ENCODE results near the gene FBXL19.

DNA sequence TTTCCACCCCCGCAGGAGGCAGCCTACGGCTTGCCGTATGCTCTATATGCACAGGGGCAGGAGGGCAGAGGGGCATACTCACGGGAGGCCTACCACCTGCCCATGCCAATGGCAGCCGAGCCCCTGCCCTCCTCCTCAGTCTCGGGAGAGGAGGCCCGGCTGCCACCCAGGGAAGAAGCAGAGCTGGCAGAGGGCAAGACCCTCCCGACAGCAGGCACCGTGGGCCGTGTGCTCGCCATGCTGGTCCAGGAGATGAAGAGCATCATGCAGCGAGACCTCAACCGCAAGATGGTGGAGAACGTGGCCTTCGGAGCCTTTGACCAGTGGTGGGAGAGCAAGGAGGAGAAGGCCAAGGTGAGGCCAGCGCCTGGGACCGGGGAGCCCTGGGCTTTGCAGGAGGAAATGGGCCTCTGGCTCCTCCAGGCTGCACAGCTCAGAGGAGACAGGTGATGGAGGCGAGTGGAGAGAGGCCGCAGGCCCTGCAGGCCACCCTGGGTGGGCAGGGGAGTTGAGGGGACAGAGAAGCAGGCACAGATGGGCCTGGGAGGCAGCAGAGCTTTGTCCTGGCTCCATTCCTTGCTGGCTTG is 42.8 kb downstream of the FBXL19 start:
- no peak for TF ChIP-seq EZH2 (IDR thresholded peaks at IDR 0.05; ENCODE audit: borderline replicate concordance)
- TF ChIP-seq, protein P1, sequence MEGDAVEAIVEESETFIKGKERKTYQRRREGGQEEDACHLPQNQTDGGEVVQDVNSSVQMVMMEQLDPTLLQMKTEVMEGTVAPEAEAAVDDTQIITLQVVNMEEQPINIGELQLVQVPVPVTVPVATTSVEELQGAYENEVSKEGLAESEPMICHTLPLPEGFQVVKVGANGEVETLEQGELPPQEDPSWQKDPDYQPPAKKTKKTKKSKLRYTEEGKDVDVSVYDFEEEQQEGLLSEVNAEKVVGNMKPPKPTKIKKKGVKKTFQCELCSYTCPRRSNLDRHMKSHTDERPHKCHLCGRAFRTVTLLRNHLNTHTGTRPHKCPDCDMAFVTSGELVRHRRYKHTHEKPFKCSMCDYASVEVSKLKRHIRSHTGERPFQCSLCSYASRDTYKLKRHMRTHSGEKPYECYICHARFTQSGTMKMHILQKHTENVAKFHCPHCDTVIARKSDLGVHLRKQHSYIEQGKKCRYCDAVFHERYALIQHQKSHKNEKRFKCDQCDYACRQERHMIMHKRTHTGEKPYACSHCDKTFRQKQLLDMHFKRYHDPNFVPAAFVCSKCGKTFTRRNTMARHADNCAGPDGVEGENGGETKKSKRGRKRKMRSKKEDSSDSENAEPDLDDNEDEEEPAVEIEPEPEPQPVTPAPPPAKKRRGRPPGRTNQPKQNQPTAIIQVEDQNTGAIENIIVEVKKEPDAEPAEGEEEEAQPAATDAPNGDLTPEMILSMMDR (IDR thresholded peaks at IDR 0.05; ENCODE audit: poor library complexity) = no peak
- no peak for TF ChIP-seq EZH2phosphoT487 (IDR thresholded peaks at IDR 0.05; ENCODE audit: low read depth, severe bottlenecking, unreplicated experiment)

All from hepatocyte (in vitro differentiated cells).